AG04449 (cell line): Measurements from ENCODE around the gene ZNF385A.

ENCODE experiments used
- CTCF ChIA-PET: fragments of 350-600 bp; formaldehyde crosslinking; extraction: SDS; loops from one replicate; lab custom pipeline; 2021; ENCODE audit warnings: antibody characterized with exemption; lab: Yijun Ruan, JAX
- POLR2A ChIA-PET: fragments of 400-600, 350-600 bp; formaldehyde crosslinking; extraction: SDS; loops from one replicate; lab custom pipeline; 2020; ENCODE audit warnings: antibody characterized with exemption, inconsistent platforms; lab: Yijun Ruan, JAX
- DNase-seq: peaks from one replicate; pipeline ENCODE4 v3.0.0-alpha.2; 2010; ENCODE audit warnings: low read depth, low spot score
- H3K4me3 ChIP-seq: 2 replicates; pipeline ENCODE4 v1.5.1; 2011; ENCODE audit warnings: low read depth, mild to moderate bottlenecking, control low read depth, low read length
- CTCF ChIP-seq: IDR thresholded peaks from one replicate; pipeline ENCODE4 v1.5.1; 2011; ENCODE audit warnings: mild to moderate bottlenecking, moderate library complexity, low read length, control low read depth, inconsistent platforms; ENCODE audit not compliant: insufficient read depth; ENCODE audit errors: missing control alignments

Gene ZNF385A

GRCh38 chr12:54407183-54407905 lies 22.8 kb upstream of the ZNF385A start:
- no peak overlapping the region for H3K4me3 ChIP-seq
- no peak for DNase-seq
- ChIA-PET CTCF (interaction anchor here (0.7 to 14.7 kb wide), 4 partner anchors 7 to 28 kb away, joined by 3 to 501 read pairs (median 4); no protein-coding TSS in a partner anchor), POLR2A (no interaction called here)
- no peak for TF ChIP-seq CTCF

GRCh38 chr12:54405573-54405972 lies 21.0 kb upstream of the ZNF385A start:
- H3K4me3 ChIP-seq = no peak overlapping the region
- ChIA-PET POLR2A (no interaction called here), CTCF (interaction anchor here (0.9 to 12.3 kb wide), 8 partner anchors 9 to 37 kb away, joined by 3 to 940 read pairs (median 46); partner anchors contain the start of genes ITGA5 and ZNF385A)
- DNase-seq = no peak
- TF ChIP-seq CTCF = no peak

- no peak for TF ChIP-seq CTCF
- POLR2A ChIA-PET = no interaction called here
- CTCF ChIA-PET = interaction anchor here (0.9 to 12.3 kb wide), 8 partner anchors 9 to 37 kb away, joined by 3 to 940 read pairs (median 46); partner anchors contain the start of genes ITGA5 and ZNF385A
- H3K4me3 ChIP-seq = no peak overlapping the region
- DNase-seq = no peak
Observed at GRCh38 chr12:54405106-54405505, 20.6 kb upstream of the ZNF385A start.

- DNase-seq = no peak
- no peak overlapping the region for H3K4me3 ChIP-seq
- TF ChIP-seq CTCF = peak; percentile 76
- CTCF ChIA-PET = interaction anchor here (0.6 to 12.3 kb wide), 15 partner anchors 8 to 380 kb away, joined by 3 to 940 read pairs (median 4); partner anchors contain the start of genes ITGA5 and ZNF385A
- POLR2A ChIA-PET = interaction anchor here (0.6 kb wide), 1 partner anchor 11 kb away, joined by 3 read pairs; no protein-coding TSS in a partner anchor
Observed at GRCh38 chr12:54404061-54405004, 19.8 kb upstream of the ZNF385A start.

- no peak for DNase-seq
- ChIA-PET CTCF (interaction anchor here (1.5 to 12.3 kb wide), 7 partner anchors 9 to 177 kb away, joined by 3 to 940 read pairs (median 57); partner anchors contain the start of genes ITGA5 and ZNF385A), POLR2A (interaction anchor here (4.7 kb wide), 1 partner anchor 11 kb away, joined by 35 read pairs; no protein-coding TSS in a partner anchor)
- no peak for TF ChIP-seq CTCF
- no peak overlapping the region for H3K4me3 ChIP-seq
Observed at GRCh38 chr12:54401119-54401518, 16.6 kb upstream of the ZNF385A start.
